IMR-90 (cell line): ENCODE results near the gene RPS19. TPM values are rescaled to one million over a fixed set of nuclear protein-coding genes. Genes with fewer than 3 reads are reported as not detected.

Experiments
- ATAC-seq: fragments of 200-7000 bp; cut with Tn5 transposase; 2 replicates; pipeline ENCODE4 v1.9.1; 2020; ENCODE audit warnings: low read depth, mild to moderate bottlenecking, moderate library complexity
- BruUV-seq: library from RNA; stranded (reverse); fragments of 400-500 nt; replicated peaks from 2 replicates; lab custom pipeline; 2021; lab: Mats Ljungman, UMichigan
- CTCF ChIA-PET: fragments of 300-600 bp; formaldehyde crosslinking; extraction: SDS; loops from one replicate; lab custom pipeline; 2021; ENCODE audit warnings: antibody characterized with exemption; lab: Yijun Ruan, JAX
- POLR2A ChIA-PET: fragments of 300-600 bp; sonication (Branson Sonifier 250); formaldehyde crosslinking; loops from one replicate; lab custom pipeline; 2022; ENCODE audit warnings: antibody characterized with exemption; ENCODE audit not compliant: unreplicated experiment; lab: Charles Lee
- DNase-seq: peaks from one replicate; pipeline ENCODE4 v3.0.0; 2013
- H2AFZ ChIP-seq: replicated peaks from 2 replicates; pipeline ENCODE3; 2013; ENCODE audit warnings: low read length, mild to moderate bottlenecking; ENCODE audit not compliant: poor library complexity
- H2AK5ac ChIP-seq: 2 replicates; pipeline ENCODE4 v1.6.1; 2013; ENCODE audit warnings: low read depth, low read length, inconsistent platforms
- H2AK9ac ChIP-seq: replicated peaks from 2 replicates; pipeline ENCODE3; 2013; ENCODE audit warnings: mild to moderate bottlenecking, low read depth, low read length, moderate library complexity; ENCODE audit not compliant: poor library complexity
- H2BK120ac ChIP-seq: 2 replicates; pipeline ENCODE4 v1.6.1; 2013; ENCODE audit warnings: low read depth, low read length, inconsistent platforms
- H2BK15ac ChIP-seq: 3 replicates; pipeline ENCODE4 v1.6.1; 2013; ENCODE audit warnings: low read depth, low read length, inconsistent platforms
- H2BK20ac ChIP-seq: 2 replicates; pipeline ENCODE4 v1.6.1; 2013; ENCODE audit warnings: low read depth, mild to moderate bottlenecking, inconsistent platforms, low read length, moderate library complexity
- H2BK5ac ChIP-seq: 2 replicates; pipeline ENCODE4 v1.6.1; 2013; ENCODE audit warnings: mild to moderate bottlenecking, low read depth, low read length, inconsistent platforms; ENCODE audit not compliant: poor library complexity, severe bottlenecking
- H3K14ac ChIP-seq: replicated peaks from 2 replicates; pipeline ENCODE4 v1.6.1; 2013; ENCODE audit warnings: low read depth, low read length, inconsistent platforms
- H3K18ac ChIP-seq: 2 replicates; pipeline ENCODE4 v1.6.1; 2013; ENCODE audit warnings: low read depth, low read length, control low read depth
- H3K23ac ChIP-seq: 2 replicates; pipeline ENCODE4 v1.6.1; 2013; ENCODE audit warnings: low read depth, low read length, inconsistent platforms
- H3K27ac ChIP-seq: 2 replicates; pipeline ENCODE4 v1.5.1; 2013; ENCODE audit warnings: mild to moderate bottlenecking, control low read depth, low read length; ENCODE audit not compliant: insufficient read depth
- H3K27me3 ChIP-seq: 2 replicates; pipeline ENCODE4 v1.6.1; 2013; ENCODE audit warnings: low read length; ENCODE audit not compliant: control insufficient read depth, insufficient read depth
- H3K36me3 ChIP-seq: 2 replicates; pipeline ENCODE4 v1.6.1; 2013; ENCODE audit warnings: low read length, mixed read lengths; ENCODE audit not compliant: control insufficient read depth, insufficient read depth
- H3K4ac ChIP-seq: 2 replicates; pipeline ENCODE4 v1.6.1; 2013; ENCODE audit warnings: low read depth, low read length, inconsistent platforms
- H3K4me1 ChIP-seq: 2 replicates; pipeline ENCODE4 v1.6.1; 2013; ENCODE audit warnings: low read length, mixed read lengths; ENCODE audit not compliant: control insufficient read depth, insufficient read depth
- H3K4me2 ChIP-seq: 2 replicates; pipeline ENCODE4 v1.6.1; 2013; ENCODE audit warnings: low read depth, mild to moderate bottlenecking, control low read depth, low read length, moderate library complexity
- H3K4me3 ChIP-seq: 2 replicates; pipeline ENCODE4 v1.5.1; 2013; ENCODE audit warnings: low read depth, mild to moderate bottlenecking, control low read depth, low read length, moderate library complexity; ENCODE audit not compliant: insufficient read depth
- H3K56ac ChIP-seq: 2 replicates; pipeline ENCODE4 v1.6.1; 2013; ENCODE audit warnings: low read length, inconsistent platforms; ENCODE audit not compliant: insufficient read depth; ENCODE audit errors: extremely low read depth
- H3K79me1 ChIP-seq, 2 experiments: 2 replicates each; pipeline ENCODE4 v1.6.1; 2013; ENCODE audit warnings: low read length in 2 of 2, inconsistent platforms in 1 of 2, low read depth in 1 of 2
- H3K9ac ChIP-seq: 2 replicates; pipeline ENCODE4 v1.6.1; 2013; ENCODE audit warnings: low read depth, low read length, control low read depth
- H3K9me1 ChIP-seq: 2 replicates; pipeline ENCODE4 v1.6.1; 2013; ENCODE audit warnings: low read length, inconsistent platforms; ENCODE audit not compliant: insufficient read depth
- H3K9me3 ChIP-seq: 2 replicates; pipeline ENCODE4 v1.6.1; 2013; ENCODE audit warnings: low read length; ENCODE audit not compliant: control insufficient read depth, insufficient read depth
- H4K20me1 ChIP-seq: 2 replicates; pipeline ENCODE4 v1.6.1; 2013; ENCODE audit warnings: low read length, inconsistent platforms; ENCODE audit not compliant: insufficient read depth
- H4K5ac ChIP-seq: 2 replicates; pipeline ENCODE4 v1.6.1; 2013; ENCODE audit warnings: mild to moderate bottlenecking, low read depth, low read length, control low read depth
- H4K8ac ChIP-seq, 2 experiments: 2 replicates each; pipeline ENCODE4 v1.6.1; 2013; ENCODE audit warnings: low read depth in 2 of 2, low read length in 2 of 2, control low read depth in 1 of 2, inconsistent platforms in 1 of 2
- H4K91ac ChIP-seq: 2 replicates; pipeline ENCODE4 v1.6.1; 2013; ENCODE audit warnings: low read depth, low read length, inconsistent platforms; ENCODE audit not compliant: insufficient read depth
- BHLHE40 ChIP-seq: fragments of 150-350 bp; IDR thresholded peaks from 2 replicates; pipeline ENCODE4 v1.6.1; 2016; ENCODE audit warnings: mild to moderate bottlenecking, low read depth, low read length
- CHD1 ChIP-seq: IDR thresholded peaks from 2 replicates; pipeline ENCODE4 v1.6.1; 2012; ENCODE audit warnings: low read depth, low read length, improper control_type of control experiment
- FOS ChIP-seq: fragments of 150-350 bp; IDR thresholded peaks from 2 replicates; pipeline ENCODE4 v1.6.1; 2016; ENCODE audit warnings: low read depth, low read length
- MAFK ChIP-seq: IDR thresholded peaks from 2 replicates; pipeline ENCODE4 v1.6.1; 2012; ENCODE audit warnings: low read depth, low read length, improper control_type of control experiment
- SMC3 ChIP-seq: fragments of 150-350 bp; IDR thresholded peaks from 2 replicates; pipeline ENCODE4 v1.6.1; 2016; ENCODE audit warnings: low read depth, mild to moderate bottlenecking, antibody characterized with exemption, low read length, moderate library complexity
- WGBS, 2 experiments: methylation state at CpG; one replicate each; pipeline versions ENCODE4 v1.1.5 to v1.1.7; 2013; ENCODE audit warnings: missing lambda C conversion rate in 2 of 2; ENCODE audit not compliant: insufficient read length in 1 of 2; ENCODE audit errors: extremely low coverage in 2 of 2; 5-methylcytosine and 5-hydroxymethylcytosine counted together
- dilution Hi-C: fragments of 300-500 bp; cut with HindIII; formaldehyde crosslinking; loops from one replicate; pipeline ENCODE4 v1.14.3; 2018; ENCODE audit warnings: low sequenced_read_pairs; ENCODE audit not compliant: unreplicated experiment
- in situ Hi-C: fragments of 300-500 bp; cut with MboI; formaldehyde crosslinking; loops from 3 replicates; pipeline ENCODE4 v1.14.3; 2019; ENCODE audit warnings: low sequenced_read_pairs, inconsistent platforms, mixed read lengths
- intact Hi-C: fragments of 100-400 bp; cut with micrococcal nuclease; formaldehyde crosslinking; loops from 2 replicates; pipeline ENCODE4 v1.10.0; 2022
- polyA plus RNA-seq, 3 experiments: library from polyadenylated mRNA; depleted of rRNA; stranded (reverse); fragments of >200 nt; gene quantifications; 2 replicates each; pipeline ENCODE4 v1.2.3, GENCODE V29; 2012; ENCODE audit warnings: low replicate concordance in 1 of 3
- total RNA-seq: library from RNA; depleted of rRNA; stranded (reverse); fragments of >200 nt; gene quantifications from 2 replicates; pipeline ENCODE4 v1.2.3, GENCODE V29; 2012

Gene RPS19
- total and polyA plus RNA-seq, 2 of the 4 experiments (the other 2 are of a cell fraction): 230 to 3,988 TPM

GRCh38 chr19:41868989-41869300 lies 8.9 kb downstream of the RPS19 start:
- H3K27me3 ChIP-seq: no peaks in the 10 kb centered on the region
- H3K79me1 ChIP-seq: peaks cover 21 to 53% of the 10 kb centered on the region in 2 experiments
- no peak overlapping the region for H3K23ac ChIP-seq
- peaks cover 68% of the 10 kb centered on the region for H3K36me3 ChIP-seq
- TF ChIP-seq MAFK (no peak), BHLHE40 (no peak), FOS (no peak), SMC3 (no peak), CHD1 (no peak)
- H4K91ac ChIP-seq: no peak overlapping the region
- peaks cover 10% of the 10 kb centered on the region; the same call in 1 of the 2 replicates for H3K9me1 ChIP-seq
- no peak overlapping the region for H3K56ac ChIP-seq
- H2BK120ac ChIP-seq: no peak overlapping the region
- H4K5ac ChIP-seq: no peak overlapping the region
- H3K4me3 ChIP-seq: no peak overlapping the region
- dilution Hi-C loops (no loop called here), in situ Hi-C loops (no loop called here), intact Hi-C loops (no loop called here)
- no peak overlapping the region for H3K18ac ChIP-seq
- no peak overlapping the region for H3K9ac ChIP-seq
- no peak for ATAC-seq
- CTCF ChIA-PET: no interaction called here
- no peak overlapping the region for H3K14ac ChIP-seq
- no peak overlapping the region for H4K8ac ChIP-seq
- no peak overlapping the region for H3K27ac ChIP-seq
- H3K9me3 ChIP-seq: no peaks in the 10 kb centered on the region
- no peak overlapping the region for H3K4me2 ChIP-seq
- H2BK20ac ChIP-seq: no peak overlapping the region
- 93% methylated on average over 7 of the region's 12 CpGs; no CpG with 5 or more reads in 1 of the 2 experiments for WGBS, 2 experiments
- no peak overlapping the region for H2AFZ ChIP-seq
- no peak for DNase-seq
- POLR2A ChIA-PET: no interaction called here
- H4K20me1 ChIP-seq: peaks cover 95% of the 10 kb centered on the region
- no peak overlapping the region for H2AK9ac ChIP-seq
- no TSS peak for BruUV-seq
- no peak overlapping the region for H2AK5ac ChIP-seq
- H2BK15ac ChIP-seq: no peak overlapping the region
- no peak overlapping the region for H2BK5ac ChIP-seq
- no peak overlapping the region for H3K4ac ChIP-seq
- peaks cover 3% of the 10 kb centered on the region; the same call in 1 of the 2 replicates for H3K4me1 ChIP-seq
